Colon (tissue), 2 donors: ENCODE results near the gene GOLGA2.

ENCODE experiments used
- FAIRE-seq: peaks from 2 replicates; lab custom pipeline; 2012; peaks lifted over from hg19 to GRCh38; lab: Jason Lieb, UNC
- donor health status: control.
- donor health status: control.

The GOLGA2 gene

DNA sequence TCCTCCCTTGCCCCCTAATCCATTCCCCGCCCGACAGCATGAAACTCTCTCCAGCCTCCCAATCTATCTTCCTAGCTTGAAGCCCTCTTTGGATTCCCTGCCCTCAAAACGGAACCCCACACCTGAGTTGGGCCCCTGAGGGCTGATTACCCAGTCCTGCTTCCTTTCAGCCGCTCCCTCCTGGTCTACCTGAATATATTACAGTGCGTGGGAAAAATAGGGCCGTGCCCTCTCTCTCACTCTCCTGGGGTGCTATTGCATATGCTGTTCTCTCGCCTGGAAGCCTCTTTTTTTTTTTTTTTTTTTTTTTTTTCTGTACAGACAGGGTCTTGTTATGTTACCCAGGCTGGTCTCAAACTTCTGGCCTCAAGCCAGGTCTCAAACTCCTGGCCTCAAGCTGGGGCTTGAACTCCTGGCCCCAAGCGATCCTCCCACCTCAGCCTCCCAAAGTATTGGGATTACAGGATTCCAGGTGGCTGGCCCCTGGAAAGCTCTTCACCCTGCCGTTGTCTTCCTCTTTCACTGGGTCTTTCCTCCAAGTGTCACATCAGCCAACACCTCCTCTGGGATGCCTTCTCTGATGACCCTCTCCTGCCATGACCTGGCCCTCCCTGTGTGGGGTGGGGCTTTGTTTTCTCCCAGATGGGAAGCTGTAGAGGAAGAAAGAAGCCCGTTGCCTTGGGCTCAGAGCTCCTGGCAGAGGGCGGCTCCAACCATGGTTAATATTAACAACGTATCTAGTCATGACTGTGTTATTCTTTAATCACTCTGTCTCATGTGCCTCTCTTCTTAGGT lies 64.4 kb downstream of the GOLGA2 start:
- FAIRE-seq = no peak

DNA sequence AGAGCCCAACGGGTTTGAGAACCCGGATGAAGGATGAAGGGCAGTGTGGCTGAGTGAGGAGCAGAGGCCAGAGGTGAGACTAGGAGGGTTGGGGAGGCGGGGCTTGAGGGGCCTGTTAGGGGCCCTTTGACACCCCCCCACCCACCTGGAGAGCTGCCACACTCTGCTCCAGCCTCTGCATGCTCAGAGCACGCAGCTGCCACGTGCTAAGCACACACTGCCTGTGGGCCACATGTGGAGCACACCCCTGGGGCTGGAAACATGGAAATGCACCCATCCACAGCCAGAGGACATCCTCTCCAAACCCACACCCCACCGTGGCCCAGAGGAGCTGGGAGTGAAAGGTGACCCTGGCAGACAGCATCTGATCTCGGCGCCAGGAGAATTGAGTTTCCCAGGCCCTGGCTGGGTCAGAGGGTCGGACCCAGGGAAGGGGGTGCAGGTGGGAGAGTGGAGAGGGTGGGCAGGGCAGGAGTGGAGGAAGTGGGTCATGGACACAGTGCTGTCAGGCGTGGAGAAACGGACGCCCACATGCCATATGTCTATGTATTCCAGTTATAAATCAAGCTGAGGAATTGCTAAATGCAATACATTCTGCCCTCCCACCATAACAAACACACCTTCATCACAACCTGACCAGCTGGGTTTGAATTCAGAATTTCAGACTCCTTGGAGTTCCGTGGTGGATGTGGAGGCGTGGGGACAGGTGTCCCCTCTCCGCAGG lies 66.7 kb downstream of the GOLGA2 start:
- FAIRE-seq = no peak

DNA sequence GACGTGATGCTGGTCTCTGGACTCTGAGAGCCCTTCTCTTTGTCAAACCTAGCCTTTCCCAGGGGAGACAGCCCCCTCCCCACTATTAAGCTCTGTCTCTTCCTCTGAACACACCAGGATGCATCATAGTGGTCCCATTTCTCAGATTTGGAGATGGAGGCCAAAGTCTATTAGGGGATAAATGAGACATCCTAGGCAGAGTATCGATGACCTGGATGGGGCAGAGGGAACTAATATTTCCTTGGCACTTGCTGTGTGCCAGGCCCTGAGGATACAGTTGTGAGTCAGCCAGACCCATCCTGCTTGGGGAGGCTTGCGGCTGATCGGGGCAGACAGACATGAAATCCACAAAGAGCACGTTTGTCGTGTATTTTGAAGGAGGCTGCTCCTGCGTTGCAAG lies 67.4 kb downstream of the GOLGA2 start:
- FAIRE-seq = no peak

DNA sequence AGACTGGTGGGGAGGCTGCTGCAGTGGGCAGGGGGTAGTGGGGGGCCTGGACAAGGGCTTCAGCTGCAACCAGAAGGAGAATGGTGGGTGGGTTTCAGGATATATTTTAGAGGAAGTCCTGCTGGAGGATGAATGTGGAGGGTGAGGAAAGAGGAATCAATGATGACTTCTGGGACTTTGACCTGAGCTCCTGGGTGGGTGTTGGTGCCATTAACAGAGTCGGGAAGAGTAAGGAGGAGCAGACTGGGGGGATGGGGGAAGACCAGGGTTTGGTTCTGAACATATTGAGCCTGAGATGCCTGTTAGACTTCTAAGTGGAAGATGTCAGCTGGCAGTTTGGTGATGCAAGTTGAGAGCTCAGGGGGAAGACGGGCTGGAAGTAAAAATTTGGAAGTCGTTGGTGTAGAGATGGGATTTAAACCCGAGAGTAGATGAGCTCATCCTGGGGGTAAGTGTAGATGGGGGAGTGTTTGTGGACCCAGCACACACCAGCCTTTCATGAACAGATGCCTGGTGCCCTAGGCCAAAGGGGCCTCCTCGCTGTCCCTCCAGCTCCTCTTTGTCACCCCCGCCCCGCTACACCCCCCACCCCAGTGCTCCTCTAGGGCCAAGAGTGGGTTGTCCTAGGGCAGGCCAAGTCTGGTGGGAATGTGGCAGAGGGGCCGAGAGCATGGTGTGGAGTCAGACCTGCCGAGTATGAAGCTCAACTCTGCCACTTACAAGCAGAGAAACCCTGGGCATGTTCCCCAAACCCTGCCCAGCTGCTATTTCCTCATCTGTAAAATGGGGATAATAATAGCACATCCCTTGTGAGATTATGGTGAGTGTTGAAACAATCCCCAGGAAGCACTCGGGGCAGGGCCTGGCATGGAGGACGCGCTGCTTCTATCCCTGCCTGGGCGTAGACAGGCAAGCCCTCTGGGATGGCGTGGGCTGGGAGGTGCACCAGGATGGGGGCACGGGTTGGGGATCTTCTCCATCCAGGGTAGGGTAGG lies 68.6 kb downstream of the GOLGA2 start:
- FAIRE-seq = no peak

DNA sequence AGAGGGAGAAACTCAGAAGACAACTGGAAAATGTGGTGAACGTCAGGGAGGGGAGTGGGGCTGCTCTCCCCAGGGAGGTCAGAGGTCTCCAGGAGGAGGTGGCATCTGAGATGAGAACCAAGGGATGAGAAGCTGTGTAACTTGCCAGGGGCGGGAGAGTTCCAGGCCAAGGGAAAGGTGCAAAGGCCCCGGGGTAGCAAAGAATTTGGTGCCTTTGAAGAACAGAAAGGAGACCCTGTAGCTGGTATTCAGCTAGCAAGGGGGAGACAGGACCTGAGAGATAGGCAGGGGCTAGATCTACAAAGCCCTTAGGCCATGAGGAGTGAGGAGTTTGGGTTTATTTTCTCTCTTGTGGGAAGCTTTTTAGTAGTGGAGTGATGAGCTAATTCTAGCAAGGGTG lies 69.3 kb downstream of the GOLGA2 start:
- FAIRE-seq = no peak
